ENCODE data around the gene LILRA2. TPM values are rescaled to one million over a fixed set of nuclear protein-coding genes. Genes with fewer than 3 reads are reported as not detected.

Gene LILRA2
- polyA plus RNA-seq, 1 donor (not counting 4 experiments of a cell fraction or from before 2014, with no cell fraction given): not detected

DNA sequence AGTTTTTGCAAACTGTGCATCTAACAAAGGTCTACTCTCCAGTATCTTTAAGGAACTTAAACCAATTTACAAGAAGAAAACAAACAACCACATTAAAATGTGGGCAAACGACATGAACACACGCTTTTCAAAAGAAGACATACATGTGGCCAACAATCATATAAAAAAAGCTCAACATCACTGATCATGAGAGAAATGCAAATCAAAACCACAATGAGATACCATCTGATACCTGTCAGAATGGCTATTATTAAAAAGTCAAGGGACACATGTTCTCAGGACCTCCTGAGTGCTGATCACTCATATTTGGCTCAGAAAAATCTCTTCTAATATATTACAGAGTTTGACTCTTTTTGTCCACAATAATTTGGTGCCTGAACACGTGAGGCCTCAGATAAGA is 42.5 kb downstream of the LILRA2 start:
- H4K20me1 ChIP-seq (ENCODE audit: control insufficient read depth, extremely low read depth, insufficient read depth, low read length): no peaks in the 10 kb centered on the region
- FAIRE-seq (no peak), DNase-seq (ENCODE audit: low read depth, low spot score) (no peak)
- no peaks in the 10 kb centered on the region for H3K9me3 ChIP-seq (ENCODE audit: control insufficient read depth, low read depth, low read length)
- no peaks in the 10 kb centered on the region for H3K9me1 ChIP-seq (ENCODE audit: control insufficient read depth, extremely low read depth, insufficient read depth, low read length)
- no peaks in the 10 kb centered on the region for H3K36me3 ChIP-seq (ENCODE audit: control insufficient read depth in 2 of 2, extremely low read depth in 1 of 2, insufficient read depth in 2 of 2, low read length in 2 of 2)
- TF ChIP-seq, protein P1, sequence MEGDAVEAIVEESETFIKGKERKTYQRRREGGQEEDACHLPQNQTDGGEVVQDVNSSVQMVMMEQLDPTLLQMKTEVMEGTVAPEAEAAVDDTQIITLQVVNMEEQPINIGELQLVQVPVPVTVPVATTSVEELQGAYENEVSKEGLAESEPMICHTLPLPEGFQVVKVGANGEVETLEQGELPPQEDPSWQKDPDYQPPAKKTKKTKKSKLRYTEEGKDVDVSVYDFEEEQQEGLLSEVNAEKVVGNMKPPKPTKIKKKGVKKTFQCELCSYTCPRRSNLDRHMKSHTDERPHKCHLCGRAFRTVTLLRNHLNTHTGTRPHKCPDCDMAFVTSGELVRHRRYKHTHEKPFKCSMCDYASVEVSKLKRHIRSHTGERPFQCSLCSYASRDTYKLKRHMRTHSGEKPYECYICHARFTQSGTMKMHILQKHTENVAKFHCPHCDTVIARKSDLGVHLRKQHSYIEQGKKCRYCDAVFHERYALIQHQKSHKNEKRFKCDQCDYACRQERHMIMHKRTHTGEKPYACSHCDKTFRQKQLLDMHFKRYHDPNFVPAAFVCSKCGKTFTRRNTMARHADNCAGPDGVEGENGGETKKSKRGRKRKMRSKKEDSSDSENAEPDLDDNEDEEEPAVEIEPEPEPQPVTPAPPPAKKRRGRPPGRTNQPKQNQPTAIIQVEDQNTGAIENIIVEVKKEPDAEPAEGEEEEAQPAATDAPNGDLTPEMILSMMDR (optimal IDR thresholded peaks at IDR 0.05 in 1 of 3, IDR thresholded peaks at IDR 0.05 in 1 of 3, conservative IDR thresholded peaks at IDR 0.05 in 1 of 3; ENCODE audit: extremely low read depth in 1 of 3, insufficient read depth in 2 of 3, low read length in 3 of 3): no peak
- no peak for TF ChIP-seq EZH2 (IDR thresholded peaks at IDR 0.05; ENCODE audit: low read length)
- no peaks in the 10 kb centered on the region for H3K4me1 ChIP-seq (ENCODE audit: control insufficient read depth, extremely low read depth, insufficient read depth, low read length)
- no peak overlapping the region for H3K9ac ChIP-seq (ENCODE audit: control insufficient read depth, extremely low read depth, insufficient read depth, low read length)
- H3K27ac ChIP-seq (ENCODE audit: control insufficient read depth, insufficient read depth, low read length): no peak overlapping the region
- dilution Hi-C loops (cut with MboI; ENCODE audit: extremely low pct_ligation_motif_present, low sequenced_read_pairs): no loop called here
- no peak overlapping the region for H3K4me2 ChIP-seq (ENCODE audit: control insufficient read depth, extremely low read depth, insufficient read depth, low read depth, low read length)
- H3K4me3 ChIP-seq (ENCODE audit: control insufficient read depth in 2 of 3, extremely low read depth in 1 of 3, insufficient read depth in 2 of 3, low read depth in 1 of 3, low read length in 3 of 3): no peak overlapping the region
- H3K27me3 ChIP-seq (ENCODE audit: control insufficient read depth, extremely low read depth, insufficient read depth, low read length): no peaks in the 10 kb centered on the region
- H2AFZ ChIP-seq (ENCODE audit: control insufficient read depth, low read length): no peak overlapping the region
- no peaks in the 10 kb centered on the region for H3K79me2 ChIP-seq (ENCODE audit: control insufficient read depth, insufficient read depth, low read length)

DNA sequence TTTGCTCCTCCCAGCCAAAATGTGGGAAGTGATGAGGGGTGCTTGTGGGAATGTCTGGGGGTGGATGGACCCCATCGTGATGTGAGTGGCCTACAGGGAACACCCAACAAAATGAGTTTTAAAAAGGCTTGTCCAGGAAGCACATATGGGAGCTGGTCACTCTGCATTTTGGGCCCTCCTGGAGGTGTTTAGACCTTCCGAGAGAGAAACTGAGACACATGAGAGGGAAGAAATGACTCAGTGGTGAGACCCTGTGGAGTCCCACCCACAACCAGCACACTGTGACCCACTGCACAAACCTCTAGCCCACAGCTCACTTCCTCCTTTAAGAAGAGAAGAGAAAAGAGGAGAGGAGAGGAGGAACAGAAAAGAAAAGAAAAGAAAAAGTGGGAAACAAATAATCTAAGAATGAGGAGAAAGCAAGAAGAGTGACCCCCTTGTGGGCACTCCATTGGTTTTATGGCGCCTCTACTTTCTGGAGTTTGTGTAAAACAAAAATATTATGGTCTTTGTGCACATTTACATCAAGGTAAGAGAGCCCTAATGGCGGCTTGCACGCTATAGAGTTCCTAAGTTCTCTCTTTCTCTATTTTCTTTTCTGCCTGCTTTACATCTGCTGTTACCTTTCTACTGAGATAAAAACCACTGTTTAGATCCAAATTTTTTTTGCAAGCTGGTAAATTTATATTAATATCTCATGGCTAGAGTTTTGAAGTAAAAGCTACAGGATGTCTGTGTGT is 43.4 kb downstream of the LILRA2 start:
- DNase-seq (ENCODE audit: low read depth, low spot score) (no peak), FAIRE-seq (no peak)
- Histone ChIP-seq H3K27ac (ENCODE audit: control insufficient read depth, insufficient read depth, low read length) (no peak overlapping the region), H3K27me3 (ENCODE audit: control insufficient read depth, extremely low read depth, insufficient read depth, low read length) (no peaks in the 10 kb centered on the region), H3K4me1 (ENCODE audit: control insufficient read depth, extremely low read depth, insufficient read depth, low read length) (no peaks in the 10 kb centered on the region), H3K79me2 (ENCODE audit: control insufficient read depth, insufficient read depth, low read length) (no peaks in the 10 kb centered on the region), H2AFZ (ENCODE audit: control insufficient read depth, low read length) (no peak overlapping the region), H3K4me2 (ENCODE audit: control insufficient read depth, extremely low read depth, insufficient read depth, low read depth, low read length) (no peak overlapping the region), H3K4me3 (ENCODE audit: control insufficient read depth in 2 of 3, extremely low read depth in 1 of 3, insufficient read depth in 2 of 3, low read depth in 1 of 3, low read length in 3 of 3) (no peak overlapping the region), H3K9me3 (ENCODE audit: control insufficient read depth, low read depth, low read length) (no peaks in the 10 kb centered on the region), H4K20me1 (ENCODE audit: control insufficient read depth, extremely low read depth, insufficient read depth, low read length) (no peaks in the 10 kb centered on the region), H3K36me3 (ENCODE audit: control insufficient read depth in 2 of 2, extremely low read depth in 1 of 2, insufficient read depth in 2 of 2, low read length in 2 of 2) (no peaks in the 10 kb centered on the region), H3K9me1 (ENCODE audit: control insufficient read depth, extremely low read depth, insufficient read depth, low read length) (no peaks in the 10 kb centered on the region), H3K9ac (ENCODE audit: control insufficient read depth, extremely low read depth, insufficient read depth, low read length) (no peak overlapping the region)
- dilution Hi-C loops (cut with MboI; ENCODE audit: extremely low pct_ligation_motif_present, low sequenced_read_pairs): no loop called here
- no peak for TF ChIP-seq EZH2 (IDR thresholded peaks at IDR 0.05; ENCODE audit: low read length)
- TF ChIP-seq, protein P1 (optimal IDR thresholded peaks at IDR 0.05 in 1 of 3, IDR thresholded peaks at IDR 0.05 in 1 of 3, conservative IDR thresholded peaks at IDR 0.05 in 1 of 3; ENCODE audit: extremely low read depth in 1 of 3, insufficient read depth in 2 of 3, low read length in 3 of 3): no peak
